ENCODE measurements around the gene WDR86.

The WDR86 gene

DNA sequence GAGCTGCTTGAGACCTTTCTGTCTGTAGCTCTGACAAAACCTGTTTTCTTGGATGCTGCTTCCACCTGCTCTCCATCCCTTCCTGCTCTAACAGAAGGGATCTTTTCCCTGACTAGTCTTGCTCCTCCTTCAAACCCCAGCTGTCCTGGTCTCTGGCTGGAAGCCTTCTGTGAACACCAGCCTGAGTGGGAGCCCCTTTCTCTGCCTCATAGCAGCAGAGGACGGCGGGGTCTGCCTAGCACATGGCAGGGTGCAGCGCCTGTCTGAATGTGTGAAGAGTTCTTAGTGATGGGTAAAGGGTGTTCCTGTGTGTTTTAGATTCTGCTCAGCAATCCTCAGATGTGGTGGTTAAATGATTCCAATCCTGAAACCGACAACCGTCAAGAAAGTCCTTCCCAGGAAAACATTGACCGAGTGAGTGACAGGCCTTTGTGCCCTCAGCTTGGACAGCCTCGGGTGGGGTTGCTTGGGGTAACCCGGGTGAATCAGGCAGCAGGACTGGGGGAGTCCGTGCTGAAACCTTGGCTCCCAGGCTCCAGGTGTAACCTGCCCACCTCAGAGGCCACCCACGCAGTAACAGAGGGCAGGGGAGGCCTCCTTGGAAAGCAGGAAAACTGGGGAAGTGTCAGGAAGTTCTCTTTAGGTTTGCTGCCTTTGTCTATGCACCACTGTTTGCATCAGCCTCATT lies 34.2 kb downstream of the WDR86 start:
- no peak for TF ChIP-seq GATA1 (IDR thresholded peaks at IDR 0.05; ENCODE audit: low read depth, low read length)
- TF ChIP-seq POLR2A (IDR thresholded peaks at IDR 0.05; ENCODE audit: low read length): no peak
- no peak for DNase-seq

- no peak for TF ChIP-seq GATA1 (IDR thresholded peaks at IDR 0.05; ENCODE audit: low read depth, low read length)
- TF ChIP-seq POLR2A (IDR thresholded peaks at IDR 0.05; ENCODE audit: low read length): no peak
- no peak for DNase-seq
Measured at GRCh38 chr7:151374726-151375125, 35.1 kb downstream of the WDR86 start.

DNA sequence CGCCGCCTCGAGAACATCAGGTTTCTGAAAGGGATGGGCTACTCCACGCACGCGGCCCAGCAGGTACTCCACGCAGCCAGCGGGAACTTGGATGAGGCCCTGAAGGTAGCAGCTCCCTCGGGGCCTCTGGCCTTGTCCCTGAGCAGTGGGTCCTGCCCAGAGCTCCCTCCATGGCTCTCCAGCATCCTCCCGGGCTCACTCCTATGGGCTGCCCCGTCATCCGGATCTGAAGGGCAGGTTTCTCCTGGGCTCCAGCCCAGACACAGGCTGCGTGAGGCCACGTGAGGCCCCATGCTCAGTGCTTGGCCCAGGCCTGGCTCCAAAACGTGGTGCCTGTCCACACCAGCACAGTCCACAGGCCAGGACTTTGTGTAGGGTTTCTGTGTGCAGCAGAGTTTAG lies 35.7 kb downstream of the WDR86 start:
- DNase-seq: no peak
- TF ChIP-seq GATA1 (IDR thresholded peaks at IDR 0.05; ENCODE audit: low read depth, low read length) (no peak), POLR2A (IDR thresholded peaks at IDR 0.05; ENCODE audit: low read length) (no peak)

DNA sequence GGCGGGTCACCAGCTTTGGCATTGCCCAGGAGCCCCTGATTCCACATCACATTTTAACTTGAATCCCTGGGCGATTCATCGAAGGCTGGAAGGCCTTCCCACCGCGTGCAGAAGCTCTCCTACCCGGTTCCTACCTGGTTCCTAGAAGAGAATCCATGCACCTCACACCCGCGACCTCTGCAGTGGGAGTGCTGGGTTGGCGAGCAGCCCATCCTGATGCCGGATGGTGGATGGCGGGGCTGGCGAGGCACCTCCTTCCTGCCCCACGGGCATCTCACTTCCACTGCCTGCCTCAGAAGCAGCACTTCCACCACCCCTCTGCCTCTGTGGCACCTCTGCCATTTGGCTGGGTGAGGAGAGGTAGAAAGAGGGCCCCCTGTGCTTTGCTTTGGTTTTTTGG lies 36.2 kb downstream of the WDR86 start:
- TF ChIP-seq GATA1 (IDR thresholded peaks at IDR 0.05; ENCODE audit: low read depth, low read length) (no peak), POLR2A (IDR thresholded peaks at IDR 0.05; ENCODE audit: low read length) (no peak)
- no peak for DNase-seq

GRCh38 chr7:151372612-151373265 lies 37.1 kb downstream of the WDR86 start:
- TF ChIP-seq POLR2A (IDR thresholded peaks at IDR 0.05; ENCODE audit: low read length): no peak
- TF ChIP-seq GATA1 (IDR thresholded peaks at IDR 0.05; ENCODE audit: low read depth, low read length): no peak
- DNase-seq: no peak

- TF ChIP-seq GATA1 (IDR thresholded peaks at IDR 0.05; ENCODE audit: low read depth, low read length): no peak
- TF ChIP-seq POLR2A (IDR thresholded peaks at IDR 0.05; ENCODE audit: low read length): no peak
- peak; percentile 29 to 52 for DNase-seq
Measured at GRCh38 chr7:151371266-151371665, 38.6 kb downstream of the WDR86 start.

- DNase-seq: peak; percentile 71 to 83
- TF ChIP-seq GATA1 (IDR thresholded peaks at IDR 0.05; ENCODE audit: low read depth, low read length): no peak
- TF ChIP-seq POLR2A (IDR thresholded peaks at IDR 0.05; ENCODE audit: low read length): no peak
Measured at GRCh38 chr7:151368136-151368571, 41.7 kb downstream of the WDR86 start.

- TF ChIP-seq GATA1 (IDR thresholded peaks at IDR 0.05; ENCODE audit: low read depth, low read length) (no peak), POLR2A (IDR thresholded peaks at IDR 0.05; ENCODE audit: low read length) (no peak)
- no peak for DNase-seq
Measured at GRCh38 chr7:151367284-151367683, 42.6 kb downstream of the WDR86 start.

GRCh38 chr7:151366880-151367222 lies 43.0 kb downstream of the WDR86 start:
- DNase-seq: no peak
- no peak for TF ChIP-seq POLR2A (IDR thresholded peaks at IDR 0.05; ENCODE audit: low read length)
- no peak for TF ChIP-seq GATA1 (IDR thresholded peaks at IDR 0.05; ENCODE audit: low read depth, low read length)

DNA sequence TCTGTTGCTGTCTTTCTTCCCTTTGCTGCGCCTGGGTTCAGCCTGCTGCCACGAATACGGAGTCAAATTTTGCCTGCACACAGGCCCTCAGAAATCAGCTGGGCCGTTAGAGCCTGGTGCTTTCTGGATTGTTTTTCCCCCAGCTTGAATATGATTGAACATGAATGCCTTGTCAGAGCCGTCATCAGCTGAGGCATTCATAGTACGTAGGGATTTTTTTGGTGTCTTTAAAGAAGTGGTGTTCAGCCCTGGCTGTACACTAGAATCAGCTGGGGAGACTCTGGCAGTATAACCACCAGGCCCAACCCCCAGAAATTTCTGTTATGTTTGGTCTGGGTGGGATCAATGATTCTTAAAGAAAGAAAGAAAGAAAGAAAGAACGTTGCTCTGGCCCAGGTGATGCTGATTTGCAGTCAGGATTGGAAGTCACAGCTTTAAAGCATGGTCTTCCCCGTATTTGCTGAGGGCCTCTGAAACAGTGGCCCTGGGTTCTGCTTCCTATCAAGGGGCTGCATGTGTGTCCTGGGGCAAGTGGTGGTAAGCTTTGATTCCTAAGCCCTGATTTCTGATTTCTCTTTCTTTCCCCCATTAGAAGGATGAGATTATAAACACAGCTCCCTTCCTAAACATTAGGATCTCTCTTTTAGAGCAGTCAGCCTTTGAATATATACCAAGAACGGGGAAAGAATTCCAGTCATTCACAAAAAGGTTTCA lies 43.5 kb downstream of the WDR86 start:
- no peak for DNase-seq
- no peak for TF ChIP-seq POLR2A (IDR thresholded peaks at IDR 0.05; ENCODE audit: low read length)
- no peak for TF ChIP-seq GATA1 (IDR thresholded peaks at IDR 0.05; ENCODE audit: low read depth, low read length)

DNA sequence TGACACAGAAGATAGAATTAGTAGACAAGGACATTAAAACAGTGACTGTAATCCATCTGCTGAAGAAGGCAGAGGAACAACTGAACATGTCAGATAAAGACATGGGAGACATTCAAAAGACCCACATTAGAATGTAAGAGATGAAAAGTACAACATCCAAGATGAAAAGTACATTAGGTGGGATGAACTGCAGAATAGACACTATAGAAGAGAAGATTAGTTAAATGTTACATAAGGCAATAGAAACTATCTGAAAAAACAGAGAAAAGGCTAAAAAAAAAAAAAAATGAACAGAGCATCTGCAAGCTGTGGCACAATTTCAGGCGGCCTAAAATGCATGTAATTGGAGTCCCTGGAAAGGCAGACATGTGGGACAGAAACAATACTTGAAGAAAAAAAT lies 46.7 kb downstream of the WDR86 start:
- DNase-seq: no peak

GRCh38 chr7:151361193-151361959 lies 48.5 kb downstream of the WDR86 start:
- TF ChIP-seq GATA1 (IDR thresholded peaks at IDR 0.05; ENCODE audit: low read depth, low read length) (no peak), POLR2A (IDR thresholded peaks at IDR 0.05; ENCODE audit: low read length) (no peak)
- DNase-seq: peak in 1 of 2 experiments; percentile 17

More for the DNA sequence above, 46.7 kb downstream of the WDR86 start:
- TF ChIP-seq GATA1 (IDR thresholded peaks at IDR 0.05; ENCODE audit: low read depth, low read length): no peak

DNA sequence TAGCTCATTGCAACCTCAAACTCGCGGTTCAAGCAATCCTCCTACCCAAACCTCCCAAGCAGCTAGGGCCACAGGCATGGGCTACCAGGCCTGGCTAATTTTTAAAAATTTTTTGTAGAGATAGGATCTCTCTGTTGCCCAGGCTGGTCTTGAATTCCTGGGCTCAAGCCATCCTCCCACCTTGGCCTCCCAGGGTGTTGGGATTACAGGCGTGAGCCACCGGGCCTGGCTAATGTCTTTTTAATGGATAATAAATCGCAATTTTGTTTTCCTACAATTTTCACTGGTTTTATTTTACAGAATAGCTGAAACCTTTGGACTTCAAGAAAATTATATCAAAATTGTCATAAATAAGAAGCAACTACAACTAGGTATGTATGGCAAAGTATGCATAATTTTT lies 57.3 kb downstream of the WDR86 start:
- TF ChIP-seq POLR2A (IDR thresholded peaks at IDR 0.05; ENCODE audit: low read length) (no peak), GATA1 (IDR thresholded peaks at IDR 0.05; ENCODE audit: low read depth, low read length) (no peak)
- DNase-seq: no peak

DNA sequence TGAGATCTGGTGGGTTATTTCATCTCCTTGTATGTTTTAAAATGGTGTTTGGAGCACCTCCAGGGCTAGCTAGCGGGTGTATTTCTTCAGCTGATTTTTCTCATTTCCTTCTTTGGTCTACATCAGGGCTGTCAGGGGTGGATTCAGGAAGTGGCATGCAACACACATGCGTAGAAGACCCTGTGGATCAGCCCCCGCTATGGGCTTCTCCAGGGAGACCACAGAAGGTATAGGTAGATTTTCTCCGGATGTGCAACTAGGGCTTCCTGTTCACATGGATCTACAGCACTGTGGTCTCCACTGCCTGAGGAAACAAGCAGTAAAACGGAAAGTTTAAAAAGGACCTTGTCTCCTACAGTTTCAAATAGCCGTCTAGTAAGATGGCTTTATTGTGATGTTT lies 57.9 kb downstream of the WDR86 start:
- DNase-seq: no peak
- no peak for TF ChIP-seq GATA1 (IDR thresholded peaks at IDR 0.05; ENCODE audit: low read depth, low read length)
- TF ChIP-seq POLR2A (IDR thresholded peaks at IDR 0.05; ENCODE audit: low read length): no peak

Measured in erythroblast (primary cell).